ENCODE results near the gene ZNF792. TPM values are rescaled to one million over a fixed set of nuclear protein-coding genes. Genes with fewer than 3 reads are reported as not detected.
"Not testable (repeated sequence)": the region's sequence is repeated elsewhere in the genome, so short reads cannot be mapped to it uniquely, and the experiment has no call there.

The ZNF792 gene
- total RNA-seq, 4 donors from 2014 or later = 3.7 to 29.3 (median 8.7) TPM

GRCh38 chr19:35002037-35002535 is 38.1 kb upstream of the ZNF792 start:
- DNase-seq (ENCODE audit: low spot score) (no peak), ATAC-seq (ENCODE audit: low FRiP score) (no peak)
- no peak for TF ChIP-seq CTCF (IDR thresholded peaks at IDR 0.05)

DNA sequence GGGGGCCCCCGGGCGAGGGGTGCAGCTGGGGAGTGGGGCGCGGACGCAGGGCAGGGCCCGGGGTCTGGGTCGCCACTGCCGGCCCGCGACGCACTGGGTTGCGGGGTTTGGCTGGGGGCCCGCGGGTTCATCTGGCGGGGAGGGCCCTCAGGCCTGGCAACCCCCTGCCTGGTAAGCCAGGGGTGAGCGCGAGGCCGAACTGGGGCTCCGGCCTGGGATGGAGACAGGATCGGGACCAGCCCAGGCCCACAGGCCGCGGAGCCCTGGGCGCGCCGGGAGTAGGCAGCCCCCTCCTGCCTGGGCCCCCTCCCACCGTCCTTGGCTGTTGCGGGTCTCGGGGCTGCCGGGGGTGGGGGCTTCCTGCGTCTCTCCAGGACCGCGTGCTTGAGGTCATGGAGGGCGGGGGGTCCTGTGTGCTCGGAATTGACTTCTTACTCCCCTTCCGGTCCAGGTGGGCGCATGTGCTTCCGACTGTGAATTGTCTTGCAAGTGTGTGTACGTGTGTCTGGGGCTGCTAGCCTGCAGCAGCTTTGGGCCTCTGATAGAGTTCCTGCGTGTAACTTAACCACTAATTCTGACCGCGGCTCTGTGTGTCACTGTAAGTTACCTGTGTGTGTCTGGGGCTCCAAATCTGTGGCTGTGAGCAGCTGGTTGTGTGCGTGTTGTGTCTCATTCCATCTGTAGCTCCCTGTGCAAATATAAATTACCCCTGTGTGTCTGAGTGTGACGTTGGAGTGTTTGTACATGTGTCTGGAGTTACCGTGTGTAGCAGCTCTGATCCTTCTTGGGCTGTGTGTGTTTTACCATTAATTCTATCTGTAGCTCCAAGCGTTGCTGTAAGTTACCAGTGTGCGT is 36.8 kb upstream of the ZNF792 start:
- no peak for TF ChIP-seq CTCF (IDR thresholded peaks at IDR 0.05)
- DNase-seq (ENCODE audit: low spot score) (no peak), ATAC-seq (ENCODE audit: low FRiP score) (peak; percentile 4)

DNA sequence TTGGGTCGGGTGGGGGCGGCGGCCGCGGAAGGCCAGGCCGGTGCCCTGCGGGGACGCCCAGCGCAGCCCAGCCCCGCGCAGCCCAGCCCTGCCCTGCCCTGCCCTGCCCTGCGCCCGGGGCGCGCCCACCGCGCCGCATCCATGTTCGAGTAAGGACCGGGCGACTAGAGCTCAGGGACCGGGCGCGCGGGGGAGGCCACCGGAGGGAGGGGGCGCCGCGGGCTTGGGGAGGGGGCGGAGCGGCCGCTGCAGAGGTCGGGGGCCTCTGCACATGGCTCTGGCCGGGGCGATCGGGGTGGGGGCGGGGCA is 36.3 kb upstream of the ZNF792 start:
- TF ChIP-seq CTCF (IDR thresholded peaks at IDR 0.05) = no peak

GRCh38 chr19:34999498-35000337 is 35.7 kb upstream of the ZNF792 start, which contains the start of gene GRAMD1A:
Gene GRAMD1A, plus strand, starts transcription at chr19:35000323. Its CDS starts 156 bp downstream, at chr19:35000479.
- TF ChIP-seq CTCF (IDR thresholded peaks at IDR 0.05) = no peak
- DNase-seq (ENCODE audit: low spot score) (peak; percentile 51), ATAC-seq (ENCODE audit: low FRiP score) (peak; percentile 87)

More for the DNA sequence above, 36.3 kb upstream of the ZNF792 start:
- ATAC-seq (ENCODE audit: low FRiP score) (no peak), DNase-seq (ENCODE audit: low spot score) (no peak)

- TF ChIP-seq CTCF (IDR thresholded peaks at IDR 0.05) = no peak
- ATAC-seq (ENCODE audit: low FRiP score) = peak; percentile 57
Measured at GRCh38 chr19:34998777-34999497, 34.9 kb upstream of the ZNF792 start.

DNA sequence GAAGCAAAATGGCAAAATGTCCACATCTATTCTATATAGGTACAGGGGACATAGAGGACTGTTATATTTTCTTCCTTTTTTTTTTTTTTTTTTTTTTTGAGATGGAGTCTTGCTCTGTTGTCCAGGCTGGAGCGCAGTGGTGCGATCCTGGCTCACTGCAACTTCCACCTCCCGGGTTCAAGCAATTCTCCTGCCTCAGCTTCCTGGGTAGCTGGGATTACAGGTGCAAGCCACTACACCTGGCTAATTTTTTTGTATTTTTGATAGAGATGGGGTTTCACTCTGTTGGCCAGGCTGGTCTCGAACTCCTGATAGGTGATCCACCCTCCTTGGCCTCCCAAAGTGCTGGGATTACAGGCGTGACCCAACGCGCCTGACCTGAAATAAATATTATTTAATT is 34.2 kb upstream of the ZNF792 start:
- not testable (repeated sequence) for DNase-seq (ENCODE audit: low spot score)

More at GRCh38 chr19:34998777-34999497, 34.9 kb upstream of the ZNF792 start:
- no peak for DNase-seq (ENCODE audit: low spot score)

More for the DNA sequence above, 34.2 kb upstream of the ZNF792 start:
- ATAC-seq (ENCODE audit: low FRiP score) = not testable (repeated sequence)
